ENCODE results near the gene BRD2.

DNA sequence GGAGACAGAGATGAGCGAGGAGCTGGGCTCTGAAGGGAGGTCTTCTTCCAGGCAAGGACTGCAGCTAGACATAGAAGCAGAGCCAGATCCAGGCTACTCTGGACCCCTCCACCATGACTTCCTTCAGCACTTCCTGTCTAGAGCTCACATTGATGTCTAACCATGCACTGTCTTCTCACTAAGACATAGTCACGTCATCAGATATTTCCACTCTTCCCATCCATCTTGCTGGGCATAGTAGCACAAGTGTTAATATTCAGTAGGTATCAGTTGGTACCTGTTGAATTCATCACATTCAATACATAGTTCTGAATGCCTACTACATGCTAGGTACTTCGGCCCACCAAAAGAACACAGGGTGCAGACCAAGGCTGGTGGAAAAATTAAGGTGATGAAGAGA, 18.4 kb upstream of the BRD2 start:
- TF ChIP-seq, protein P1, sequence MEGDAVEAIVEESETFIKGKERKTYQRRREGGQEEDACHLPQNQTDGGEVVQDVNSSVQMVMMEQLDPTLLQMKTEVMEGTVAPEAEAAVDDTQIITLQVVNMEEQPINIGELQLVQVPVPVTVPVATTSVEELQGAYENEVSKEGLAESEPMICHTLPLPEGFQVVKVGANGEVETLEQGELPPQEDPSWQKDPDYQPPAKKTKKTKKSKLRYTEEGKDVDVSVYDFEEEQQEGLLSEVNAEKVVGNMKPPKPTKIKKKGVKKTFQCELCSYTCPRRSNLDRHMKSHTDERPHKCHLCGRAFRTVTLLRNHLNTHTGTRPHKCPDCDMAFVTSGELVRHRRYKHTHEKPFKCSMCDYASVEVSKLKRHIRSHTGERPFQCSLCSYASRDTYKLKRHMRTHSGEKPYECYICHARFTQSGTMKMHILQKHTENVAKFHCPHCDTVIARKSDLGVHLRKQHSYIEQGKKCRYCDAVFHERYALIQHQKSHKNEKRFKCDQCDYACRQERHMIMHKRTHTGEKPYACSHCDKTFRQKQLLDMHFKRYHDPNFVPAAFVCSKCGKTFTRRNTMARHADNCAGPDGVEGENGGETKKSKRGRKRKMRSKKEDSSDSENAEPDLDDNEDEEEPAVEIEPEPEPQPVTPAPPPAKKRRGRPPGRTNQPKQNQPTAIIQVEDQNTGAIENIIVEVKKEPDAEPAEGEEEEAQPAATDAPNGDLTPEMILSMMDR (IDR thresholded peaks at IDR 0.05 in 4 of 5, conservative IDR thresholded peaks at IDR 0.05 in 1 of 5), result no peak
- no peak for TF ChIP-seq POLR2A (IDR thresholded peaks at IDR 0.05)
